ENCODE data around the gene SDHA.
A peak's percentile ranks its signal among the peaks of the same experiment; 100 is the strongest.

The SDHA gene

GRCh38 chr5:217494-218456, at the start of gene SDHA, which contains the start of gene CCDC127:
Gene SDHA, plus strand, starts transcription at chr5:218320. Its CDS starts 36 bp downstream, at chr5:218356.
Gene CCDC127, minus strand, starts transcription at chr5:218153. Its CDS starts 1,304 bp downstream, at chr5:216849.
- DNase-seq, result peak; percentile 98 to 99

- no peak for DNase-seq
Observed at GRCh38 chr5:169071-169727, 48.9 kb upstream of the SDHA start.

- DNase-seq, result no peak
Observed at GRCh38 chr5:169728-170094, 48.4 kb upstream of the SDHA start.

- no peak for DNase-seq
Observed at GRCh38 chr5:170971-171800, 46.9 kb upstream of the SDHA start.

- DNase-seq, result no peak
Observed at GRCh38 chr5:171801-172331, 46.3 kb upstream of the SDHA start.

GRCh38 chr5:172421-172820, 45.7 kb upstream of the SDHA start:
- no peak for DNase-seq

GRCh38 chr5:172841-173251, 45.3 kb upstream of the SDHA start:
- no peak for DNase-seq

GRCh38 chr5:173392-174290, 44.5 kb upstream of the SDHA start:
- no peak for DNase-seq

- DNase-seq, result no peak
Observed at GRCh38 chr5:174291-174600, 43.9 kb upstream of the SDHA start.

GRCh38 chr5:174876-175465, 43.1 kb upstream of the SDHA start:
- no peak for DNase-seq

- DNase-seq, result no peak
Observed at GRCh38 chr5:176296-176823, 41.8 kb upstream of the SDHA start.

- peak; percentile 74 to 94 for DNase-seq
Observed at GRCh38 chr5:178110-178509, 40.0 kb upstream of the SDHA start.

- no peak for DNase-seq
Observed at GRCh38 chr5:179401-179800, 38.7 kb upstream of the SDHA start.

- DNase-seq, result no peak
Observed at GRCh38 chr5:180286-180918, 37.7 kb upstream of the SDHA start.

GRCh38 chr5:181160-181559, 37.0 kb upstream of the SDHA start:
- no peak for DNase-seq

GRCh38 chr5:181566-181965, 36.6 kb upstream of the SDHA start:
- DNase-seq, result no peak

GRCh38 chr5:182126-182525, 36.0 kb upstream of the SDHA start:
- DNase-seq, result no peak

- DNase-seq, result no peak
Observed at GRCh38 chr5:184471-184870, 33.6 kb upstream of the SDHA start.

GRCh38 chr5:185095-186070, 32.7 kb upstream of the SDHA start:
- no peak for DNase-seq
